GM06990 (cell line): ENCODE data around the gene OR12D2.

ENCODE experiments used
- DNase-seq: peaks from one replicate; pipeline ENCODE4 v3.0.0-alpha.2; 2011; ENCODE audit not compliant: insufficient read length; ENCODE audit errors: extremely low read depth
- H3K27me3 ChIP-seq: replicated peaks from 2 replicates; pipeline ENCODE4 v1.6.0; 2011; ENCODE audit warnings: low read length; ENCODE audit not compliant: control insufficient read depth, insufficient read depth
- H3K36me3 ChIP-seq: 2 replicates; pipeline ENCODE4 v1.5.1; 2011; ENCODE audit warnings: low read length; ENCODE audit not compliant: control insufficient read depth, insufficient read depth
- H3K4me3 ChIP-seq: replicated peaks from 2 replicates; pipeline ENCODE4 v1.5.1; 2011; ENCODE audit warnings: low read depth, mild to moderate bottlenecking, control low read depth, low read length
- TF ChIP-seq, protein P1 (sequence below): IDR thresholded peaks from 2 replicates; pipeline ENCODE4 v1.5.1; 2011; ENCODE audit warnings: low read length, control low read depth, mild to moderate bottlenecking, inconsistent platforms; ENCODE audit not compliant: insufficient read depth, poor library complexity, severe bottlenecking

Gene OR12D2

GRCh38 chr6:29376003-29376402 lies 19.4 kb upstream of the OR12D2 start:
- H3K27me3 ChIP-seq: no peaks in the 10 kb centered on the region
- no peak for DNase-seq
- TF ChIP-seq, protein P1, sequence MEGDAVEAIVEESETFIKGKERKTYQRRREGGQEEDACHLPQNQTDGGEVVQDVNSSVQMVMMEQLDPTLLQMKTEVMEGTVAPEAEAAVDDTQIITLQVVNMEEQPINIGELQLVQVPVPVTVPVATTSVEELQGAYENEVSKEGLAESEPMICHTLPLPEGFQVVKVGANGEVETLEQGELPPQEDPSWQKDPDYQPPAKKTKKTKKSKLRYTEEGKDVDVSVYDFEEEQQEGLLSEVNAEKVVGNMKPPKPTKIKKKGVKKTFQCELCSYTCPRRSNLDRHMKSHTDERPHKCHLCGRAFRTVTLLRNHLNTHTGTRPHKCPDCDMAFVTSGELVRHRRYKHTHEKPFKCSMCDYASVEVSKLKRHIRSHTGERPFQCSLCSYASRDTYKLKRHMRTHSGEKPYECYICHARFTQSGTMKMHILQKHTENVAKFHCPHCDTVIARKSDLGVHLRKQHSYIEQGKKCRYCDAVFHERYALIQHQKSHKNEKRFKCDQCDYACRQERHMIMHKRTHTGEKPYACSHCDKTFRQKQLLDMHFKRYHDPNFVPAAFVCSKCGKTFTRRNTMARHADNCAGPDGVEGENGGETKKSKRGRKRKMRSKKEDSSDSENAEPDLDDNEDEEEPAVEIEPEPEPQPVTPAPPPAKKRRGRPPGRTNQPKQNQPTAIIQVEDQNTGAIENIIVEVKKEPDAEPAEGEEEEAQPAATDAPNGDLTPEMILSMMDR: peak; percentile 17
- no peaks in the 10 kb centered on the region for H3K36me3 ChIP-seq
- H3K4me3 ChIP-seq: no peak overlapping the region

GRCh38 chr6:29388533-29388932 lies 6.9 kb upstream of the OR12D2 start:
- TF ChIP-seq, protein P1: no peak
- DNase-seq: no peak
- no peak overlapping the region for H3K4me3 ChIP-seq
- H3K36me3 ChIP-seq: no peaks in the 10 kb centered on the region
- no peaks in the 10 kb centered on the region for H3K27me3 ChIP-seq

GRCh38 chr6:29399525-29399924 lies 4.1 kb downstream of the OR12D2 start:
- no peaks in the 10 kb centered on the region for H3K36me3 ChIP-seq
- TF ChIP-seq, protein P1: no peak
- H3K27me3 ChIP-seq: no peaks in the 10 kb centered on the region
- no peak overlapping the region for H3K4me3 ChIP-seq
- DNase-seq: no peak

DNA sequence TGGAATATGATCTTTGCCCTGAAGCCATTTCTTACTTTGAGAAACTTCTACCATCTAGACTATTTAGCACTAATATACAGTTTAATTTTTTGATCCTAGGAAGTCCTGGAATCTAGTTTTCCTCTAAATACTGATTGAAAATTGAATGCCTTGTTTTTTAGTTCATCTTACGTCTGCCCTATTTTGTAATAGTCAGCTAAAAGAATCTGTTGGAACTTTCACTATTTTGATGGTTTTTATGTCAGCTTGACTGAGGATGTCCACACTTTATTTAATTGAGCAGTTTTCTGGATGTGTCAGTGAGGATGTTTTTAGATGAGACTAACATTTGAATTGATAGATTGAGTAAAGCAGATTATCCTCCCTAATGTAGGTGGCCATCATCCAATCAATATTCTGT lies 8.4 kb downstream of the OR12D2 start:
- TF ChIP-seq, protein P1: no peak
- Histone ChIP-seq H3K36me3 (no peaks in the 10 kb centered on the region), H3K4me3 (no peak overlapping the region), H3K27me3 (no peaks in the 10 kb centered on the region)
- DNase-seq: no peak

DNA sequence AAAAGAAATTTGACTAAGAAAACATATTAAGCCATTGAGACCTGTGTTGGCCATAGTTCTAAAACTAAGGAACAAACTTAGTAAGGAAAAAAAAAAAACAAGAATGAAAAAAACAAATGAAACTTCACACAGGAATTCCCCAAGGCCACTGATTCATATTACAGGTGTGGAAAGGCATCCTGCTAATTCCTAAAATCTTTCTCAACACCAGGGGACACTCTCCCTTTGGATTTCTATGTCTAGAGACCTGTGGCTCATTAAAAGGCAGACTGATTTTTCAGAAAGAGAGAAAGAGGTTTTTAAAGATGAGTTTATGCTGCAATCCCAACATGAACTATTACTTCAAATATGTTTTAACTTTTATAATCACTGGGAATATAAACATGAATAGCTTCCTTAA lies 19.2 kb downstream of the OR12D2 start, which contains the start of gene OR12D1:
Gene OR12D1 (plus strand): TSS at position 341 of the 400 bp plus-strand sequence.
- Histone ChIP-seq H3K27me3 (no peaks in the 10 kb centered on the region), H3K36me3 (no peaks in the 10 kb centered on the region), H3K4me3 (no peak within 1 kb of the TSS)
- DNase-seq: no peak
- TF ChIP-seq, protein P1: no peak

DNA sequence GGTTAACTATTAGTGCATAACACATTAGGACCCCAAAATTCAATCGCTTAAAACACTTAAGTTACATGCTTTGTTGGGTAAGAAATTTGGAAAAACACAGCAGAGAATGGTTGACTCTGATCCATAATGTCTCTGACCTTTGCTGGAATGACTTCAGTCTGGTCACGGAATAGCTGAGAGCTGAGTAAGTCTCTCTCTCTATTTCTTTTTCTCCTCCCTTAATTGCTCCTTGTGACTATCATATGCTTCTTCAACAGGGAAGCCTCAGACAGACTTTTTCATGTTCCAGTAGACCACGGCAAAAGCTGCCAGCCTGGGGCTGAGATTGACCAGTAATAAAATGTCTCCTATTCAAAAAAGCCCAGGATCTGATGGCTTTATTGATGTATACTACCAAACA lies 24.1 kb downstream of the OR12D2 start:
- H3K27me3 ChIP-seq: no peaks in the 10 kb centered on the region
- no peak for DNase-seq
- TF ChIP-seq, protein P1: no peak
- H3K4me3 ChIP-seq: no peak overlapping the region
- H3K36me3 ChIP-seq: no peaks in the 10 kb centered on the region
